Measurements from ENCODE around the gene DNAJC11.

The DNAJC11 gene

DNA sequence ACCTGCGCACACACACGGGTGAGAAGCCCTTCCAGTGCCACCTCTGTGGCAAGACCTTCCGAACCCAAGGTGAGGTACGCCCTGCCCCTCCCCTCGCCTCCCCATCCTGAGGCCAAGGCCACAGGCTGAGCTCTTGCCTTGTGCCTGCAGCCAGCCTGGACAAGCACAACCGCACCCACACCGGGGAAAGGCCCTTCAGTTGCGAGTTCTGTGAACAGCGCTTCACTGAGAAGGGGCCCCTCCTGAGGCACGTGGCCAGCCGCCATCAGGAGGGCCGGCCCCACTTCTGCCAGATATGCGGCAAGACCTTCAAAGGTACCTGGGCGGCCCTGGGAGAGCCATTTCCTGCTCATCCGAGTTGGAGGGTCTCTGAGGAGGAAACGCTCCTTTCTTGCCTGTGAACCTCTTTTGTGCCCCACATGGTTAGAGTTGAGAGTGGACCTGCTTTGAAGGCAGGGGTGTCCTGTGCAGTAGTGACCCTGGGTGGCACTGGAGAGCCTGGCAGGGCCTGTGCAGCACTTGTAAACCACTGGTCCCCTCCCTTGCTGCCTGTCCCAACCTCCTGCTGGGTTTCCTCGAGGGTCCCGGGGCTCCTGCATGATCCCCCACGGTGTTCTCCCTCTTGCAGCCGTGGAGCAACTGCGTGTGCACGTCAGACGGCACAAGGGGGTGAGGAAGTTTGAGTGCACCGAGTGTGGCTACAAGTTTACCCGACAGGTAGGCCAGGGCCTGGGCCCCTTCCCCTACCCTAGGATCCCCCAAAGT, 113.3 kb downstream of the DNAJC11 start:
- no peak for TF ChIP-seq ZNF274 (IDR thresholded peaks at IDR 0.05; ENCODE audit: low read depth, low read length)
- no peak overlapping the region for H3K4me3 ChIP-seq (ENCODE audit: low read length)

DNA sequence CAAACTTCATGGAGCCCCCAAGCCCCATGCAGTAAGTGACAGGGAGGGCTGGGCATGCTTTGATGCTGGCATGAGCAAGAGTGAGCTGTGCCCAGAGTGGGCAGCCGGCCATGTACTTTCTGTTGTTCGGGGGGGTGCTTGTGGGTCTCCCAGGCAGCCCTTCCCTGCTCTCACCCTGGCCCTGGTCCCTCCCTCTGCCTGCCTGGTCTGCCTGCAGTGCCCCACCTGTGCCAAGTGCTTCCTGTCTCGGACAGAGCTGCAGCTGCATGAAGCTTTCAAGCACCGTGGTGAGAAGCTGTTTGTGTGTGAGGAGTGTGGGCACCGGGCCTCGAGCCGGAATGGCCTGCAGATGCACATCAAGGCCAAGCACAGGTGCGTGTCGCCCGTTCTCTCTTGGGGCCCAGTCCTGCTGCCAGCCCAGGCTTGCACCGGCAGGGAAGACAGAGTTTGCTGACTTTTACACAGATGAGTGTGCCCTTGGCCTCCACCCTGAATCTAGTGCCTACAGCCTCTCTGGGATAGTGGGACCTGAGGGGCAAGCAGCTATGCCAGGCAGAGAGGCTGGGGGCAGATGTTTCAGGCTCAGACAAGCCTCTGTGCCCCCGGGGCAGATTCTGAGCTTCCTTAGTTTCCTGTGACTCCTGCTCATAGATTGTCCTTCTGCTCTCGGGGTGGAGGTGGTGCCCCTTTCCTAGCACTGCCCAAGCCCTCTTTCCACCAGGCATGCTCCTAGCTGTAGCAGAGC, 114.2 kb downstream of the DNAJC11 start:
- no peak overlapping the region for H3K4me3 ChIP-seq (ENCODE audit: low read length)
- TF ChIP-seq ZNF274 (IDR thresholded peaks at IDR 0.05; ENCODE audit: low read depth, low read length): no peak

- TF ChIP-seq ZNF274 (IDR thresholded peaks at IDR 0.05; ENCODE audit: low read depth, low read length): no peak
- H3K4me3 ChIP-seq (ENCODE audit: low read length): no peak overlapping the region
Measured at GRCh38 chr1:6586404-6586816, 115.2 kb downstream of the DNAJC11 start.

DNA sequence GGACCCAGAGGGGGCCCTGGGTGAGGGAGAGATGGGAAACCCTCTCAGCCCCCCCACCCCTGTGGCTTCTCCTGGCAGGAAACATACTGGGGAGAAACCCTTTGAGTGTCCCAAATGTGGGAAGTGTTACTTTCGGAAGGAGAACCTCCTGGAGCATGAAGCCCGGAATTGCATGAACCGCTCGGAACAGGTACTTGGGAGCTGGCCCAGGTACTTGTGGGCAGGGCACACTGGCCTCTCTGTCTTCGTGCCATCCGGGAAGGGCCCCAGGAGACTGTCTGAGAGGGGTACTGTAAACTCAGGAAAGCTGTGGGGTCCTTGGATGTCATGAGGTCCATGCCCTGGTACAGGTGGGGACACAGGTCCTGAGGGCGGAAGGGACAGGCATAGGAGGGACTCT, 115.8 kb downstream of the DNAJC11 start:
- no peak for TF ChIP-seq ZNF274 (IDR thresholded peaks at IDR 0.05; ENCODE audit: low read depth, low read length)
- H3K4me3 ChIP-seq (ENCODE audit: low read length): no peak overlapping the region

DNA sequence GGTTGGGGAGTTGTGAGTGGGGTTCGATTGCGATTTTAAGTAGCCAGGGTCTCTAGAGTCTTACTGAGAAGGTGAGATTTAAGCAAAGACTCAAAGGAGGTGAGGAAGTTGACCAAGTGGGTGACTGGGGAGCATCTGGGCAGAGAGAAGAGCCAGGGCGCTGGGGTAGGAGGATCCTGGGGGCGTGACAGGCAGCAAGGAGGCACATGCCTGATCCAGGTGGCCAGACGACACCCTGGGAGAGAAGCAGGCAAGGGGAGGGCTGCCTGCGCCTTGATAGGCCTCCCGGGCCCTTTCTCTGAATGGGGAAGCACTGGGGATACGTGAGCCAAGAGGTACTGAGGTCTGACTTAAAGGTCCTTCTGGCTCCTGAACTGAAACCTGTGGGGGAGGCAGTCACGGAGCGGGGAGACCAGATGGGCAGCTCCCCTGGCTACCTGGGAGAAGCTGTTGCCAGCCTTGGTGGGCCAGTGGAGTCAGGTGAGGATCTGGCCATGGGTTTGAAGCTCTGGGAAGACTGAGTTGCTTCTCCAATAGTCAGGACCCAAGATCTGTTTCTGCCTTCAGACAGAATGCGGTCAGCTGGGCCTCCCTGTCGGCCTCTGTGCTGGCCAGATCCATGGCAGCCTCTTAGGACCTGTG, 116.4 kb downstream of the DNAJC11 start:
- H3K4me3 ChIP-seq (ENCODE audit: low read length): no peak overlapping the region
- no peak for TF ChIP-seq ZNF274 (IDR thresholded peaks at IDR 0.05; ENCODE audit: low read depth, low read length)

Data from GM08714 (cell line).